T-cell (primary cell): ENCODE results near the gene GCNT2. TPM values are rescaled to one million over a fixed set of nuclear protein-coding genes. Genes with fewer than 3 reads are reported as not detected.
A peak's percentile ranks its signal among the peaks of the same experiment; 100 is the strongest.

Experiments
- ATAC-seq, 4 experiments: fragments of 200-7000 bp in 3 of 4; fragments of 150-1000 bp in 1 of 4; cut with Tn5 transposase; replicated peaks in 1 of 4; 1 replicate in 3 of 4; 2 replicates in 1 of 4; pipeline ENCODE4 v1.10.0; 2021; ENCODE audit warnings: moderate library complexity in 3 of 4, mild to moderate bottlenecking in 2 of 4, moderate number of reproducible peaks in 1 of 4
- CTCF ChIA-PET, 2 donors: fragments of 300-600 bp; sonication (Branson Sonifier 250); formaldehyde crosslinking; loops; one replicate each; lab custom pipeline; 2022; ENCODE audit warnings: antibody characterized with exemption in 2 of 2; lab: Charles Lee
- POLR2A ChIA-PET, 2 donors: fragments of 300-600 bp; sonication (Branson Sonifier 250); formaldehyde crosslinking; loops; one replicate each; lab custom pipeline; 2022; ENCODE audit warnings: antibody characterized with exemption in 2 of 2; lab: Charles Lee
- DNase-seq, 35 experiments: peaks; one replicate each; pipeline versions ENCODE4 v3.0.0 to v3.0.0-alpha.2; 2013 to 2023
- H3K27ac ChIP-seq: one replicate; pipeline ENCODE4 v1.5.1; 2013; ENCODE audit warnings: low read length
- H3K27me3 ChIP-seq, 2 experiments: replicated peaks in 1 of 2; 1 replicate in 1 of 2; 2 replicates in 1 of 2; pipeline versions ENCODE4 v1.6.1 to v1.7.0; 2013; ENCODE audit warnings: low read length in 1 of 2, mixed read lengths in 1 of 2; ENCODE audit not compliant: control insufficient read depth in 2 of 2, insufficient read depth in 2 of 2; ENCODE audit errors: extremely low read depth in 1 of 2
- H3K36me3 ChIP-seq, 2 donors: 1 replicate in 1 of 2; 2 replicates in 1 of 2; pipeline versions ENCODE4 v1.6.1 to v1.7.0; 2013; ENCODE audit warnings: low read length in 1 of 2; ENCODE audit not compliant: control insufficient read depth in 2 of 2, insufficient read depth in 1 of 2; ENCODE audit errors: extremely low read depth in 1 of 2
- H3K4me1 ChIP-seq, 2 experiments: 1 replicate in 1 of 2; 2 replicates in 1 of 2; pipeline versions ENCODE4 v1.6.1 to v1.7.0; 2013; ENCODE audit warnings: low read length in 2 of 2, mixed read lengths in 1 of 2; ENCODE audit not compliant: insufficient read depth in 2 of 2, control insufficient read depth in 1 of 2; ENCODE audit errors: extremely low read depth in 1 of 2
- H3K4me3 ChIP-seq, 2 donors: 1 replicate in 1 of 2; 2 replicates in 1 of 2; pipeline versions ENCODE4 v1.5.1 to v1.7.0; 2013; ENCODE audit warnings: mild to moderate bottlenecking in 2 of 2, low read length in 1 of 2, moderate library complexity in 1 of 2; ENCODE audit not compliant: control insufficient read depth in 1 of 2; ENCODE audit errors: extremely low read depth in 1 of 2
- H3K9me3 ChIP-seq: 2 replicates; pipeline ENCODE4 v1.7.0; 2013
- H3K27ac Mint-ChIP-seq, 2 donors: one replicate each; pipeline ENCODE4 v1.8.0; 2020 to 2021; ENCODE audit warnings: mild to moderate bottlenecking in 2 of 2, mixed read lengths in 2 of 2
- H3K27me3 Mint-ChIP-seq, 2 donors: one replicate each; pipeline ENCODE4 v1.8.0; 2021 to 2022; ENCODE audit warnings: mixed read lengths in 2 of 2
- H3K36me3 Mint-ChIP-seq: one replicate; pipeline ENCODE4 v1.8.0; 2021; ENCODE audit warnings: mixed read lengths
- H3K4me1 Mint-ChIP-seq, 3 donors: one replicate each; pipeline ENCODE4 v1.8.0; 2020 to 2022; ENCODE audit warnings: mixed read lengths in 3 of 3, mild to moderate bottlenecking in 1 of 3
- H3K4me3 Mint-ChIP-seq, 3 donors: one replicate each; pipeline ENCODE4 v1.8.0; 2020 to 2022; ENCODE audit warnings: mild to moderate bottlenecking in 3 of 3, mixed read lengths in 3 of 3, moderate library complexity in 3 of 3
- H3K9me3 Mint-ChIP-seq, 3 donors: one replicate each; pipeline ENCODE4 v1.8.0; 2020 to 2022; ENCODE audit warnings: mixed read lengths in 3 of 3
- WGBS: methylation state at CpG from one replicate; pipeline ENCODE4 v1.1.5; 2013; ENCODE audit warnings: missing lambda C conversion rate; ENCODE audit not compliant: insufficient coverage; 5-methylcytosine and 5-hydroxymethylcytosine counted together
- total RNA-seq, 35 experiments: library from RNA in 6 of 35; stranded (reverse) in 6 of 35; fragments of 120-200 nt in 1 of 35; gene quantifications; one replicate each; pipeline versions ENCODE4 v1.2.1 to v1.2.4 and lab custom pipeline; 2013 to 2026

The GCNT2 gene
- total RNA-seq, 5 donors from 2014 or later (not counting 1 experiment from before 2014, with no cell fraction given): 2.2 to 6.8 (median 2.9) TPM

GRCh38 chr6:10510592-10511367, 10.4 kb upstream of the GCNT2 start:
- ChIA-PET POLR2A (interaction anchor here in 1 of 2 donors (0.6 kb wide), 1 partner anchor 163 kb away, joined by 3 read pairs; no protein-coding TSS in a partner anchor), CTCF (interaction anchor here (0.6 to 2.9 kb wide), 11 partner anchors 12 to 903 kb away, joined by 3 to 16 read pairs (median 4); partner anchors contain the start of gene PAK1IP1 (in 1 of the 2))
- Mint-ChIP-seq H3K36me3 (no peaks in the 10 kb centered on the region), H3K27ac (no peak overlapping the region), H3K4me3 (no peak overlapping the region), H3K4me1 (peaks cover 3 to 6% (median 5%) of the 10 kb centered on the region in 3 donors), H3K27me3 (peaks cover 0 to 2% of the 10 kb centered on the region in 2 donors), H3K9me3 (no peaks in the 10 kb centered on the region)
- H3K27ac ChIP-seq: no peak overlapping the region
- ATAC-seq (peak; percentile 43 to 74 (median 66)), DNase-seq (peak in 30 of 35 experiments; percentile 6 to 54 (median 23))
- 68% methylated on average over 11 of the region's 17 CpGs for WGBS
- H3K9me3 ChIP-seq: no peaks in the 10 kb centered on the region
- no peaks in the 10 kb centered on the region for H3K27me3 ChIP-seq
- H3K4me3 ChIP-seq: no peak overlapping the region
- no peaks in the 10 kb centered on the region for H3K4me1 ChIP-seq
- H3K36me3 ChIP-seq: no peaks in the 10 kb centered on the region

- no peak for DNase-seq
- H3K4me1 ChIP-seq: no peaks in the 10 kb centered on the region
- Mint-ChIP-seq H3K4me1 (peaks cover 3 to 6% (median 5%) of the 10 kb centered on the region in 3 donors), H3K36me3 (no peaks in the 10 kb centered on the region), H3K27me3 (peaks cover 0 to 2% of the 10 kb centered on the region in 2 donors), H3K27ac (no peak overlapping the region), H3K9me3 (no peaks in the 10 kb centered on the region), H3K4me3 (no peak overlapping the region)
- CTCF ChIA-PET: interaction anchor here (0.6 to 2.9 kb wide), 9 partner anchors 11 to 558 kb away, joined by 3 to 16 read pairs (median 4); partner anchors contain the start of gene PAK1IP1 (in 1 of the 2)
- H3K27ac ChIP-seq: no peak overlapping the region
- no peak for ATAC-seq
- 88% methylated on average over 2 of the region's 2 CpGs for WGBS
- H3K27me3 ChIP-seq: no peaks in the 10 kb centered on the region
- POLR2A ChIA-PET: interaction anchor here in 1 of 2 donors (0.6 kb wide), 1 partner anchor 163 kb away, joined by 3 read pairs; no protein-coding TSS in a partner anchor
- H3K9me3 ChIP-seq: no peaks in the 10 kb centered on the region
- no peak overlapping the region for H3K4me3 ChIP-seq
- no peaks in the 10 kb centered on the region for H3K36me3 ChIP-seq
Measured at GRCh38 chr6:10511477-10511876, 9.7 kb upstream of the GCNT2 start.

- Histone ChIP-seq H3K9me3 (no peaks in the 10 kb centered on the region), H3K27ac (no peak overlapping the region), H3K27me3 (no peaks in the 10 kb centered on the region), H3K4me3 (no peak overlapping the region), H3K36me3 (no peaks in the 10 kb centered on the region), H3K4me1 (no peaks in the 10 kb centered on the region)
- POLR2A ChIA-PET: no interaction called here
- no peak for DNase-seq
- CTCF ChIA-PET: no interaction called here
- Mint-ChIP-seq H3K4me3 (no peak overlapping the region), H3K4me1 (peaks cover 3 to 6% (median 5%) of the 10 kb centered on the region in 3 donors), H3K27me3 (peaks cover 0 to 2% of the 10 kb centered on the region in 2 donors), H3K36me3 (no peaks in the 10 kb centered on the region), H3K27ac (no peak overlapping the region), H3K9me3 (no peaks in the 10 kb centered on the region)
- 82% methylated on average over 1 of the region's 2 CpGs for WGBS
- no peak for ATAC-seq
Measured at GRCh38 chr6:10513544-10513943, 7.6 kb upstream of the GCNT2 start.

- H3K27ac Mint-ChIP-seq: no peak overlapping the region
- Histone ChIP-seq H3K4me3 (no peak overlapping the region), H3K27me3 (no peaks in the 10 kb centered on the region), H3K36me3 (no peaks in the 10 kb centered on the region), H3K9me3 (no peaks in the 10 kb centered on the region), H3K27ac (no peak overlapping the region), H3K4me1 (no peaks in the 10 kb centered on the region)
- no peaks in the 10 kb centered on the region for H3K9me3 Mint-ChIP-seq
- no peaks in the 10 kb centered on the region for H3K36me3 Mint-ChIP-seq
- H3K4me3 Mint-ChIP-seq: no peak overlapping the region
- ChIA-PET CTCF (no interaction called here), POLR2A (no interaction called here)
- DNase-seq (no peak), ATAC-seq (no peak)
- peaks cover 3 to 6% (median 5%) of the 10 kb centered on the region in 3 donors for H3K4me1 Mint-ChIP-seq
- H3K27me3 Mint-ChIP-seq: peaks cover 5% of the 10 kb centered on the region in 2 donors
- WGBS: 70% methylated on average over 7 of the region's 15 CpGs
Measured at GRCh38 chr6:10514049-10514780, 6.9 kb upstream of the GCNT2 start.

- Mint-ChIP-seq H3K27me3 (peaks cover 5 to 7% of the 10 kb centered on the region in 2 donors), H3K36me3 (no peaks in the 10 kb centered on the region), H3K9me3 (no peaks in the 10 kb centered on the region), H3K27ac (no peak overlapping the region), H3K4me1 (no peaks in the 10 kb centered on the region), H3K4me3 (no peak overlapping the region)
- Histone ChIP-seq H3K27me3 (no peaks in the 10 kb centered on the region), H3K36me3 (no peaks in the 10 kb centered on the region), H3K27ac (no peak overlapping the region), H3K9me3 (no peaks in the 10 kb centered on the region), H3K4me3 (no peak overlapping the region), H3K4me1 (no peaks in the 10 kb centered on the region)
- no CpG with 5 or more reads among the region's 4 CpGs for WGBS
- ChIA-PET POLR2A (no interaction called here), CTCF (no interaction called here)
- DNase-seq (no peak), ATAC-seq (no peak)
Measured at GRCh38 chr6:10516953-10517352, 4.2 kb upstream of the GCNT2 start.

GRCh38 chr6:10518557-10519407, 2.4 kb upstream of the GCNT2 start:
- H3K9me3 ChIP-seq: no peaks in the 10 kb centered on the region
- no peak overlapping the region for H3K27ac ChIP-seq
- DNase-seq (no peak), ATAC-seq (no peak)
- POLR2A ChIA-PET: no interaction called here
- no peak overlapping the region for H3K4me3 ChIP-seq
- no peak overlapping the region for H3K27ac Mint-ChIP-seq
- peaks cover 0 to 3% of the 10 kb centered on the region in 2 experiments for H3K27me3 ChIP-seq
- CTCF ChIA-PET: no interaction called here
- WGBS: 100% methylated on average over 1 of the region's 7 CpGs
- H3K4me1 Mint-ChIP-seq: no peaks in the 10 kb centered on the region
- H3K27me3 Mint-ChIP-seq: peaks cover 5 to 10% of the 10 kb centered on the region in 2 donors
- H3K36me3 ChIP-seq: no peaks in the 10 kb centered on the region
- no peaks in the 10 kb centered on the region for H3K36me3 Mint-ChIP-seq
- no peaks in the 10 kb centered on the region for H3K4me1 ChIP-seq
- H3K9me3 Mint-ChIP-seq: no peaks in the 10 kb centered on the region
- no peak overlapping the region for H3K4me3 Mint-ChIP-seq
